Measurements from ENCODE around the gene BAIAP2L1. TPM values are rescaled to one million over a fixed set of nuclear protein-coding genes. Genes with fewer than 3 reads are reported as not detected.

The BAIAP2L1 gene
- total RNA-seq (ENCODE audit: low replicate concordance): 0.82 and 3.5 TPM in 2 replicates

GRCh38 chr7:98400542-98401340 lies at the start of gene BAIAP2L1:
Gene BAIAP2L1 (minus strand): TSS chr7:98401090. CDS start chr7:98400852, 238 bp downstream.

DNA sequence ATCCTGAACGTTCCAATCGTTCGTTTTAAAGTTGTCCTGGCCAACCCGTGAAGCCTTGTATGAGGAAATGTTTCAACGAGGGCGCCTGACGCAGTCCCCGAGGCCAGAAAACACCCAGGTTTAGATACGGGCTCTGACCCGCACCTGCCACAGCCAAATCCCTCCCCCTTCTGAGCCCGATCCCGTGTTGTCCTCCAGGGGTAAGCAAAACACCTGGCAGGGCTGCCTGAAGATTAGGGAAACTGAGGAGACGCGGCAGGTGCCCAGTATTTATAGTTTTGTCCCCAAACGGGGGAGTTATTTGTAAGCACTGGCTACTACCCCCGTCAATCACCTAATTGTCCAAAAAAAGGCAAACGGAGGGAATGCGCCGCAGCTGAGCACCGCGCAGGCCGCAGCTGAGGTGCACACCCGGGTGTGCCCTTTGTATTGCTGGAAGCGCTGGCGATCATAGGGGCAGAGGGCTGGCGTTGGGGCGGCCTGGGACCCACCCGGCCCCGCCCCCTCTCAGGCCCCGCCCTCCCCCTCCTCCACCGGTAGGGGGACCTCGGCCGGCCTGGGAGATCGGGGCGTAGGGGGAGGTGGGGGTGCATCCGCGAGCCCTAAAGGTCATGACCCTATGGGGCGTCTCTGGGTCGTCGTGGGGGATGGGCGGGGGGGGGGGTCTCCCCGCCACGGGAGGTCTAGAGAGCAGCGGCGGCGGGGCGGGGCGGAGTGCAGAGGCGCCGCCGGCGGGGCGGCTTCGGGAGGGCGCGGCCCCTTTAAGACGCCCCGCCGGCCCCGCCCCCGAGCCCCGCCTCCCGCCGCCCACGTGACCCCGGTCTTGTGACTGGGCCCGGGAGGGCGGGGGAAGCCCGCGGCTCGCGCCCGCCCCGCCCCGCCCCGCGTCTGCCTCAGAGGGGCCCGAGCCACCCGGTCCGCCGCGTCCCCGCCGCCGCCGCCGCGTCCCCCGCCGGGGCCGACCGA lies 119.8 kb downstream of the BAIAP2L1 start, which contains the start of gene BRI3:
Gene BRI3 (plus strand): TSS at position 896 of the 966 bp plus-strand sequence. CDS start 110 bp downstream, outside the sequence.

DNA sequence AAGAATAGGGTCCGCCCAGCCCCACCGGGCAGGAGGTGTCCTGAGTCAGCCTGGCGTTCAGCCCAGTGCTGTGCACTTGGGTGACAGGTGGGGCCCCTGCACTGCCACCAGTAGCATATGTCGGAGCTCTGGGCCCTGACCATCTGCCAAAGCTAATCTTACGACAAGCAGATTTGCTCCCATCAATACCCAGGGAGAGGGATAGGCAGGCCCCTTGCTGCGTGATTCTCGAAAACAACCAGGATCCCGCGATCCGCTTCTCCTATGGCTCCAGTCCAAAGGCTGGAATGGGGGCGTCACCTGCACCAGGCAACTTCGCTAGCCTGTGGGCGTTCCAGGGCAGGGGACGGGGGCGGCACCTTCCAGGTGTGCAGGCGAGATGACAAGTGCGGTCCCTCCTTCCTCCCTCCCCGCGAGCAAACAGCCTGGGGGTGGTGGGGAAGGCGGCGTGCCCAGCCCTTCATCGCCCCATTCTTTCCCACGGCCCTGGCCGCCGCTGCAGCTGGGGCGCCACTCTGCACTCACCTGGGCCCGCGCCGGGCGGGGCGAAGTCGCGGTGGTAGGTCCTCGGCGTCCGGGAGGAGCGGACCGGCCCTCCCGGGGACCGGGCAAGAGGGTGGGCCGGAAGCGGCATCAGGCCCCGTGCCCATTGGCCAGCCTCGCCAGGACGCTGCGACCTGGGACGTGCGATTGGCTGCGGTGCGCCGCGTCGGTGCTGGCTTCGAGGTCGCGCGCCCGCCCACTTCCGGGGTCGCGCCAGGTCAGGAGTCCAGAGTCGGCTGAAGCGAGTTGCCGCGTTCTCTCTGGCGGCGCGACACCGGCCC lies 149.1 kb downstream of the BAIAP2L1 start, which contains the start of gene TECPR1:
Gene TECPR1 (minus strand): TSS at position 632 of the 824 bp plus-strand sequence. CDS start 6,086 bp downstream, outside the sequence.

Other genes with a start within 250 kb of the BAIAP2L1 start
- 0.38 TPM in 1 of 2 replicates, not detected in the other for gene BHLHA15, start 189.7 kb downstream of the BAIAP2L1 start, total RNA-seq (ENCODE audit: low replicate concordance)
- 11.9 and 21.8 TPM in 2 replicates for gene TECPR1, start 148.9 kb downstream of the BAIAP2L1 start, total RNA-seq (ENCODE audit: low replicate concordance)
- 87.8 and 122 TPM in 2 replicates for gene BRI3, start 119.4 kb downstream of the BAIAP2L1 start, total RNA-seq (ENCODE audit: low replicate concordance)
- 0.15 and 6.0 TPM in 2 replicates for gene NPTX2, start 216.2 kb upstream of the BAIAP2L1 start, total RNA-seq (ENCODE audit: low replicate concordance)